HT1080 (cell line): ENCODE measurements around the gene TSSK2. TPM values are rescaled to one million over a fixed set of nuclear protein-coding genes. Genes with fewer than 3 reads are reported as not detected.
"Not testable (repeated sequence)": the region's sequence is repeated elsewhere in the genome, so short reads cannot be mapped to it uniquely, and the experiment has no call there.

Experiments used
- DNase-seq: peaks from one replicate; pipeline ENCODE4 v3.0.0-alpha.2; 2015; ENCODE audit warnings: low read depth
- total RNA-seq: library from RNA; depleted of rRNA; stranded (reverse); fragments of >200 nt; shearing (Covaris generic); gene quantifications from 2 replicates; pipeline ENCODE4 v1.2.3, GENCODE V29; 2014

Gene TSSK2
- total RNA-seq, 1 experiment from 2014 or later: not detected

GRCh38 chr22:19139974-19140373, 8.9 kb downstream of the TSSK2 start:
- DNase-seq: no peak

DNA sequence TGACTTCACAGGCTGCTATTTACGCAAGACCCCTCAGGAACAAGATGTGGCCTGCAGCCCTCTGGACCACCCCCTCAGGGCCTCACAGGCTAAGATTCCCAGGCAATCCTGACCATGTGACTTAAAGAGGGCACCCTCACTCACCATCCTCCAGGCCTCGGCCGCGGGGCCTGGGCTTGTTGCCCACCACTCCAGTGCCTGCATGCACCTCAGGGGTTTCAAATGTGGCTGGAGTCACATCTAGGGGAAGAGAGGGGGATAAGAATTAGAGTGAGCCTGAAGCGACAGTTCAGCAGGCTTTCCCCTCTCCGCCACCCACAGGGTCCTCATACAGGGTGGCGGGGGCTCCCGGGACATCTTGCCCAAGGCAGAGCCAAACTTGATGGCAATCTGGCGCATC, 11.3 kb downstream of the TSSK2 start:
- DNase-seq: no peak

DNA sequence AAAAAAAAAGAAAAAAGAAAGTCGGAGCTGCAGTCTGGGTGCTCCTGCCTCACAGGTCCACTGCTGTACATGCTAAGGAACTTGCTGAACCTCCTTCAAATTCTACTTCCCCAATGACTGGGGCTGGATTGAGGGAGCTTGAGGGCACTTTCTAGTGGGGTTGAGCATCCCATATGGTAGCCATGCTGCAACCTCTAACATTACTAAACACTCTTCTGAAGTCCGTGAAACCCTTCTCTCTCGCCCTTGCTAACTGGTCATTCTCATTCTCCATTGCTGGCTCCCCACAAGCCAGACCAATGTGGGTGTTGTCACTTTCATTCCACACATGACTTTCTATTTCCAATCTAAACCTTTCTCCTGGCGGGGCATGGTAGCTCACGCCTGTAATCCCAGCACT, 12.1 kb downstream of the TSSK2 start:
- no peak for DNase-seq

GRCh38 chr22:19143967-19144400, 12.9 kb downstream of the TSSK2 start:
- no peak for DNase-seq

- no peak for DNase-seq
Observed at GRCh38 chr22:19146215-19146968, 15.3 kb downstream of the TSSK2 start.

DNA sequence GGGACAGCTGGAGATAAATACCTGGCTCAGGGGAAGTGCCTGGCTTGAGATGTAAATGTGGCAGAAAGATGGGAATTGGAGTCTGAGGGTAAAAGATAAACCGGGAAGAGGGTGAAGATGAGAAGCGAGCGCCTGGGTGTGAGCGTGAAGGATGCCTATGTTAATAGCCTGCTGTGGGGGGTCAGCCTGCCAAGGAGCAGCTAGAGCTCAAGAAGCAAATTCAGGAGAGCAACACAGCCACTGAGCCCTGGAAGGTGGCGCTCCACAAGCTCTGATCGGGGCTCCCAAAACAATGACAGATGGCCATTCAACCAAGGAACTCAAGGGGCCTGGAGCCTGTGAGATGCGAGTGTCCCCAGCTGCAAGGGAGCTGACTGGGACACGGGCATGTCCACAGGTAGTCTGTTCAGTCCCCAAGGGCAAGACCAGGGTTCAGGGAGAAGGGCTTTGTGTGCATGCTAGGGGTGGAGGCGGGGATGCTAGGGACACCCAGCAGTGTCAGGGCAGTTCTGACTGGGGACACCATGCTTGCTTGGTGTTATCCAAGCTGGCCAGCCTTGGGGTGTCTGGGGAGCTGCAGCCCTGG, 16.2 kb downstream of the TSSK2 start:
- no peak for DNase-seq

DNA sequence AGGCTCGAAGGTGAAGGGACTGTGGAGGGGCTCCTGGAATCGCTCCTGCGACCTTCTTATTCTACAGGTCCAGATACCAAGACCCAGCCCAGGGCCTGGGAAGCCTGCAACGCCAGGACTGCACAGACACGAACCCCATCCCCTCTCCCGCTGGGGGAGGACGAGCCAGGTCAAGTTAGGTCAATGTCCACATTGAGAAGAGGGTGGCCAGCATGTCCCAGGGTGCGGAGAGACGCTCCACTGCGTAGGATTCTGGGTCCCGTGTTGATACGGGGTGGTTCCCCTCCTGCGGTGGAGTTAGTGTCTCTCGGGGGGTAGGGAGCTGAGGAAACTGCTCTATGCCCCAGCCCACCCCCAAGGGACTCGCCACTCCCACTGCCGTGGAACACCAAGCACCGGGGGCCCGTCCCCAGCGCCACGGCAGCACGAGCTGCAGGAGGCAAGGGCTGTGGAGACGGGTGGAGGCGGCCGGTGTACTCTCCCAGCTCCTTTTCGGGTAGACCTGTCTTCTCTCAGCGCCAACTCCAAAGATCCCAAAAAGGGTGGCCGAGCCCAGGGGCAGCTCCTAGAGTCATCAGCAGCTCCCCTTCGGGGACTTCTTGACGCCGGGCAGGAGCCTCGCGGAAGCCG, 17.4 kb downstream of the TSSK2 start:
- DNase-seq: no peak

GRCh38 chr22:19149047-19149883, 18.2 kb downstream of the TSSK2 start:
- no peak for DNase-seq

- DNase-seq: no peak
Observed at GRCh38 chr22:19149991-19150390, 18.9 kb downstream of the TSSK2 start, which contains the start of gene GSC2. TSS of gene GSC2 (minus strand) at chr22:19150292. CDS start at chr22:19150283, 9 bp downstream.

DNA sequence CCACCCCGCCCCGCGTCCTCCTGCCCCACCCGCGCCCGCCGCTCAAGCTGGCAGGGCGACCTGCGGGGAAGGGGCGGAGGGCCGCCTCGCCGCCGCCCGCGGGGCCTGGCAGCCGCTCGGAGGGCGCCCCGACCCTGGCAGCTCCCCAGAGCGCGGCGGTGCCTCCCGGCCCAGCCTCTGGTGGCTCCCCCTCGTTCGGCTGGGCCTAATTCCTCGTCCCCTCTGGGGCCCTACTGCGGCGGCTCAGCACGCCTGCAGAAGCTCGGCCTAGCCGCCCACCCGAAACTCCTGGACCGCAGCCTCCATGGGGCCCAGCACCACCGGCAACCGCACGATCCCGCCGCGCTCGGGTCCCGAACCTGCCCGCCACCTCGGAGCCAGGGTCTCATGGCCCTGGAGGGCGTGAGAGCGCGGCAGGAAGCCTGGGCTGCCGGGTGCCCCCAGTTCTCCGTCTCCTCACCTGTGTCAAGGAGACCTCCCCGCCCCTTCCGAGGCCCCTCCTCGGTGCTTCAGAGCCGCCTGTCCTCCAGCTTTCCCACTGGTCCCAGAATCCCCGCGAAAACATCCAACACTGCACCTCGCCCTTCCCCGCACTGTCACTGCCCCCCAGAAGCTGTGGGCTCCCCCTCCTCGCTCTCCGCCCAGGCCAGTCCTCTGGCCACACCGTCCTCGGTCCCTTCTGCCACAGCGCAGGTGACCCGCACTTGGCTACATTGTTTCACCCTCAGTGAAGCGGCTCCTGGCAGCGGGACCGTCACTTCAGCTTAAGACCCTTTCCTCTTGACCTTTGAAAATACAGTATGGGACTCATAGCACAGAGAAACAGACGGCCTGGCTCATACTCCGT, 19.6 kb downstream of the TSSK2 start:
- DNase-seq: no peak

GRCh38 chr22:19151329-19152191, 20.5 kb downstream of the TSSK2 start:
- no peak for DNase-seq

- no peak for DNase-seq
Observed at GRCh38 chr22:19152942-19153883, 22.1 kb downstream of the TSSK2 start.

GRCh38 chr22:19156109-19156508, 25.0 kb downstream of the TSSK2 start:
- DNase-seq: not testable (repeated sequence)

DNA sequence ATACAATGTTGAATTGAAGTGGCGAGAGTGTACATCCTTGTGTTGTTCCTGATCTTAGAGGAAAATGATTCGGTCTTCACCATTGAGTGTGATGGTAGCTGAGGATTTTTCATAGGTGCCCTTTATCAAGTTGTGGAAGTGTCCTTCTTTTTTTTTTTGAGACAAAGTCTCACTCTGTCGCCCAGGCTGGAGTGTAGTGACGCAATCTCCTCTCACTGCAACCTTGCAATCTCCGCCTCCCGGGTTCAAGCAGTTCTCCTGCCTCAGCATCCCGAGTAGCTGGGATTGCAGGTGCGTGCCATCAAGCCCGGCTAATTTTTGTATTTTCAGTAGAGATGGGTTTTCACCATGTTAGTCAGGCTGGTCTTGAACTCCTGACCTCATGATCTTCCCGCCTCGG, 27.5 kb downstream of the TSSK2 start:
- DNase-seq: not testable (repeated sequence)

- no peak for DNase-seq
Observed at GRCh38 chr22:19164425-19164824, 33.3 kb downstream of the TSSK2 start.

GRCh38 chr22:19166421-19166820, 35.3 kb downstream of the TSSK2 start:
- DNase-seq: no peak

- no peak for DNase-seq
Observed at GRCh38 chr22:19167106-19167869, 36.2 kb downstream of the TSSK2 start.
